Peyer's patch (tissue), 4 donors: ENCODE data around the gene CD177.

ENCODE experiments used
- CTCF ChIP-seq, 6 experiments: fragments of 450-650 bp in 4 of 6; fragments of 200-600 bp in 2 of 6; sonication (generic) in 1 of 6; IDR thresholded peaks; one replicate each; pipeline ENCODE4 v1.5.1; 2017 to 2019; ENCODE audit warnings: antibody characterized with exemption in 6 of 6, mild to moderate bottlenecking in 3 of 6, moderate library complexity in 1 of 6
- POLR2A ChIP-seq, 2 donors: fragments of 450-650 bp; IDR thresholded peaks; one replicate each; pipeline ENCODE4 v1.5.1; 2017; ENCODE audit warnings: antibody characterized with exemption in 2 of 2, mild to moderate bottlenecking in 2 of 2, moderate library complexity in 2 of 2

GRCh38 chr19:43372462-43372861 is 19.0 kb downstream of the CD177 start:
- no peak for TF ChIP-seq CTCF (IDR thresholded peaks at IDR 0.05)
- no peak for TF ChIP-seq POLR2A (IDR thresholded peaks at IDR 0.05)
